ENCODE results near the gene PHF14. TPM values are rescaled to one million over a fixed set of nuclear protein-coding genes. Genes with fewer than 3 reads are reported as not detected.
A peak's percentile ranks its signal among the peaks of the same experiment; 100 is the strongest.

Gene PHF14
- total RNA-seq, 1 donor from 2014 or later: 50.4 TPM

DNA sequence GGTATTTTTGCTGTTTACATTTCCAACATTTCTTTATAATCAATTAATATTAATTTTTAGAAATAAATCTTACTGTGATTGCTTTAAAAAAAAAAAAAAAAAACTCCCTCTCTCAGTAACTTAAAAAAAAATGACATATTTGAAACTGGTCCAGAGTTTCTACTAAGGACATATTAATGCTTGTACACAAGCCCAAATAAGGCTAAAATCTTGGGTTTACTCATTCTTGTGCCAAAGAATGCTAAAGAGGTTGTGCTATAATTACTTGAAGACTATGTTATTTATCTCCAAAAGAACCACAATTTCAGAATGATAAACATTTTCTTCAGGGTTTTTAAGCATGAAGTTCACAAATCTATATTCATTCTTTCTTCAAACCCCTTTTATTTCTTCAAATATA is 39.4 kb upstream of the PHF14 start:
- no peak for DNase-seq (ENCODE audit: low spot score)
- Mint-ChIP-seq H3K36me3 (ENCODE audit: low read depth, unreplicated experiment) (peaks cover 23% of the 10 kb centered on the region), H3K27me3 (ENCODE audit: unreplicated experiment) (no peaks in the 10 kb centered on the region), H3K9me3 (ENCODE audit: unreplicated experiment) (no peaks in the 10 kb centered on the region), H3K27ac (ENCODE audit: unreplicated experiment) (no peak overlapping the region), H3K4me3 (ENCODE audit: unreplicated experiment) (no peak overlapping the region), H3K4me1 (ENCODE audit: unreplicated experiment) (peaks cover 4% of the 10 kb centered on the region)
- TF ChIP-seq, protein P1, sequence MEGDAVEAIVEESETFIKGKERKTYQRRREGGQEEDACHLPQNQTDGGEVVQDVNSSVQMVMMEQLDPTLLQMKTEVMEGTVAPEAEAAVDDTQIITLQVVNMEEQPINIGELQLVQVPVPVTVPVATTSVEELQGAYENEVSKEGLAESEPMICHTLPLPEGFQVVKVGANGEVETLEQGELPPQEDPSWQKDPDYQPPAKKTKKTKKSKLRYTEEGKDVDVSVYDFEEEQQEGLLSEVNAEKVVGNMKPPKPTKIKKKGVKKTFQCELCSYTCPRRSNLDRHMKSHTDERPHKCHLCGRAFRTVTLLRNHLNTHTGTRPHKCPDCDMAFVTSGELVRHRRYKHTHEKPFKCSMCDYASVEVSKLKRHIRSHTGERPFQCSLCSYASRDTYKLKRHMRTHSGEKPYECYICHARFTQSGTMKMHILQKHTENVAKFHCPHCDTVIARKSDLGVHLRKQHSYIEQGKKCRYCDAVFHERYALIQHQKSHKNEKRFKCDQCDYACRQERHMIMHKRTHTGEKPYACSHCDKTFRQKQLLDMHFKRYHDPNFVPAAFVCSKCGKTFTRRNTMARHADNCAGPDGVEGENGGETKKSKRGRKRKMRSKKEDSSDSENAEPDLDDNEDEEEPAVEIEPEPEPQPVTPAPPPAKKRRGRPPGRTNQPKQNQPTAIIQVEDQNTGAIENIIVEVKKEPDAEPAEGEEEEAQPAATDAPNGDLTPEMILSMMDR (IDR thresholded peaks at IDR 0.05; ENCODE audit: unreplicated experiment): no peak

DNA sequence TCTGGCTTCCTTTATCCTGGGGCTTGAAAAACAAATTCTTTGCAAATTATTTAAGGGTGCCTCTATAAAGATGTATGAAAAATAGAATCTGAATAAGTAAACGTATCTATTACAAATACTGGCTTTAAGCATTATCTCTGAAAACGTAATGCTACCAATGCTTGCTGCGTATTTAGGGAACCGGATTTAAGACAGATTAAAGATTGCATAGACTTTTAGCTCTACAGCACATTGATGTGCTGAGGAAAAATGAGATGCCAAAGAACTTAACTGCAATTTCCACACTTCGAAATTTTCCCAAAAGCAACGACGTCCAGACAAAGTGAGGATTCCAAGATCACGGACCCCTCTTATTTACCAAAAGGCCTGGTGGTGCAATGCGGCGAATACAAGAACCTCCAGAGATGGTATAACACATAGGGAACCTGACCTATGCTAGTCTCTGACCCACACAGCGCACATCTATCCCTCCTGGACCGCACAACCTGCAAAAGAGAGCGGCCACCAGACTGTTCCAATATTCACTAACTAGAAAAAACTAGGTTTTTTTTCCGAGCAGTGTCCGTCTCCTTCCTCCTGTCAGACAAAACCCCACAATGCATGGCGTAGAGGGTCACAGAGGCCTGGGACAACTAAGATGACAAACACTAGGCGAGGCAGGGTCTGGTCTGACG is 34.3 kb upstream of the PHF14 start:
- TF ChIP-seq, protein P1 (IDR thresholded peaks at IDR 0.05; ENCODE audit: unreplicated experiment): no peak
- no peak for DNase-seq (ENCODE audit: low spot score)
- Mint-ChIP-seq H3K9me3 (ENCODE audit: unreplicated experiment) (no peaks in the 10 kb centered on the region), H3K4me3 (ENCODE audit: unreplicated experiment) (no peak overlapping the region), H3K36me3 (ENCODE audit: low read depth, unreplicated experiment) (peaks cover 15% of the 10 kb centered on the region), H3K4me1 (ENCODE audit: unreplicated experiment) (peaks cover 4% of the 10 kb centered on the region), H3K27ac (ENCODE audit: unreplicated experiment) (no peak overlapping the region), H3K27me3 (ENCODE audit: unreplicated experiment) (no peaks in the 10 kb centered on the region)

DNA sequence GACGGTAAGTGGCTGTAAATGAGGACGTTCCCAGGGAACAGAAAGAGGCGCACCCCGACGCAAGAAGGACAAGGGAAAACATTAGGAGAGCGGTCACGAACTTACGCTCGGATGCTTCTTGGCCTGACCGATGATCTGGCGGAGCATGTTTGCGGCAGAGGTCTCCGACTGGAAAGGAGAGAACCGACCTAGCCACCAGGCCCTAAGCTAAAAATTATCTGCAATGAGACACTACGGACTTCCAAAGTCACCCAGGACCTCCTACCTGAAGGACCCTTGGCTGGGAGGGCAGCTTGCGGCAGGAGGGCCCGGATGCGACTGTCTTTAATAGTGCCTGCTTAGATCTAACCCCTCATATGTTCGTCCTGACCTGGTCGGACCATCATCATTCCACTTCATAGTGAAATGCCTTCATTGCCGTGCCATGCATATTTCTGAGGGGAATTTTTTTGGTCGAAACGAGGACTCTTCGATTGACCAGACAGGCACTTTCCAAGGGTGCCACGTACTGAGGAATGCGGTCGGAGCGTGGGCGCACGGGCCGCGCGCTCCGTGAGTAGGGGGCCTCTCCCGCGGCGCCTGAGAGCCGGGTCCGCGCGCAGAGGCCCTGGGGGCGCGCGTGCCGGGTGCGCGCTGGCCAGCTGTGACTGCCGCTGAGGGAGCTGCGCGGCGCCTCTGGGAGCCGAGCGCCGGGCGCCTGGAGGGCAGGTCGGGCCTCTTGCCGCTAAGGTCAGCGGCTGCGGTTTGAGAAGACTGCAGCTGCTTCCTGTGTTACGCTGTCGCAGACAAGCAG is 33.6 kb upstream of the PHF14 start:
- Mint-ChIP-seq H3K27ac (ENCODE audit: unreplicated experiment) (no peak overlapping the region), H3K4me1 (ENCODE audit: unreplicated experiment) (peaks cover 4% of the 10 kb centered on the region), H3K36me3 (ENCODE audit: low read depth, unreplicated experiment) (peaks cover 15% of the 10 kb centered on the region), H3K4me3 (ENCODE audit: unreplicated experiment) (no peak overlapping the region), H3K27me3 (ENCODE audit: unreplicated experiment) (no peaks in the 10 kb centered on the region), H3K9me3 (ENCODE audit: unreplicated experiment) (no peaks in the 10 kb centered on the region)
- TF ChIP-seq, protein P1 (IDR thresholded peaks at IDR 0.05; ENCODE audit: unreplicated experiment): no peak
- peak; percentile 92 for DNase-seq (ENCODE audit: low spot score)

DNA sequence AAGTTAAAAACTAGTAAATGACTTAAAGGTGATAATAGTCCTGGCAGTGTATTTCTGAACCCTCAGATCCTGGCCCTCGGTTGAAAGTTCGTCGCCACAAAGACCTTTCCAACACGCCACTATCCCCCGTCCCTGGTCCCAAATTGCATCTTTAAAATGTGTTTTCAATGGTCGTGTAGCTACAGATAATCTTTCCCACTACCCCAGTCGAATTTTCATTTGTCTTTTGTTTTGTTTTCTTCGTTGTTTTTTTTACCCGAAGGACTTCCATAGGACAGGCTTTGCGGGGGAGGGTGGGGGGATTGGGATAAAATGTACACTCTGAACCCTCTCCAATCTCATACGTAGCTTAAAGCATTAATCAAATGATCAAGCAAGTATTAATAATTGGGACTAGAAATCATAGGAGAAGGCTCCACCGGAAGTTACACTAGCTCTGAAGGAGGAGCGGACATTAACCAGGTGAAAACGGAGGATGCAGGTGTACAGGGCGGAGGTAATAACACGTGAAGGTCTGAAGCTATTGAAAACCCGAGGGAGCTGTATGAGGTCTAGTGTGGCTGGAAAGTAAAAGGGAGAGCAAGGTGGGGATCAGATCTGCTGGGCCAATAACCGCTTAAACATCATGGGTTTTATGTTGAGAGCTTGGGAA is 32.8 kb upstream of the PHF14 start:
- no peaks in the 10 kb centered on the region for H3K9me3 Mint-ChIP-seq (ENCODE audit: unreplicated experiment)
- no peak for DNase-seq (ENCODE audit: low spot score)
- peaks cover 8% of the 10 kb centered on the region for H3K36me3 Mint-ChIP-seq (ENCODE audit: low read depth, unreplicated experiment)
- no peak overlapping the region for H3K27ac Mint-ChIP-seq (ENCODE audit: unreplicated experiment)
- peaks cover 4% of the 10 kb centered on the region for H3K4me1 Mint-ChIP-seq (ENCODE audit: unreplicated experiment)
- no peaks in the 10 kb centered on the region for H3K27me3 Mint-ChIP-seq (ENCODE audit: unreplicated experiment)
- TF ChIP-seq, protein P1 (IDR thresholded peaks at IDR 0.05; ENCODE audit: unreplicated experiment): no peak
- H3K4me3 Mint-ChIP-seq (ENCODE audit: unreplicated experiment): no peak overlapping the region

Measured in endothelial cell (in vitro differentiated cells).